GM13977 (cell line): ENCODE measurements around the gene GALNT9.
"Not testable (repeated sequence)": the region's sequence is repeated elsewhere in the genome, so short reads cannot be mapped to it uniquely, and the experiment has no call there.

Experiments used
- DNase-seq: peaks from one replicate; pipeline ENCODE4 v3.0.0; 2012; ENCODE audit warnings: low spot score
- CTCF ChIP-seq: IDR thresholded peaks from 2 replicates; pipeline ENCODE4 v1.5.1; 2012; ENCODE audit warnings: mild to moderate bottlenecking, control low read depth; ENCODE audit not compliant: insufficient read depth; ENCODE audit errors: extremely low read depth, missing control alignments
- in situ Hi-C: fragments of 300-500 bp; cut with MboI; formaldehyde crosslinking; loops from one replicate; pipeline ENCODE4 v1.12.0; 2022; ENCODE audit warnings: low sequenced_read_pairs, low pct_unique_long_range_greater_than_20kb, mixed read lengths, inconsistent platforms; ENCODE audit not compliant: unreplicated experiment

GALNT9 gene

GRCh38 chr12:132307976-132308852, 21.2 kb downstream of the GALNT9 start:
- no peak for TF ChIP-seq CTCF
- in situ Hi-C loops: no loop called here
- DNase-seq: no peak

GRCh38 chr12:132306885-132307191, 22.6 kb downstream of the GALNT9 start:
- DNase-seq: no peak
- in situ Hi-C loops: no loop called here

GRCh38 chr12:132305991-132306884, 23.2 kb downstream of the GALNT9 start:
- in situ Hi-C loops: no loop called here
- no peak for TF ChIP-seq CTCF
- no peak for DNase-seq

More at GRCh38 chr12:132306885-132307191, 22.6 kb downstream of the GALNT9 start:
- no peak for TF ChIP-seq CTCF

- no peak for TF ChIP-seq CTCF
- no peak for DNase-seq
- in situ Hi-C loops: no loop called here
Observed at GRCh38 chr12:132305560-132305966, 23.8 kb downstream of the GALNT9 start.

GRCh38 chr12:132304866-132305265, 24.5 kb downstream of the GALNT9 start:
- DNase-seq, in situ Hi-C loops: not testable (repeated sequence)

- in situ Hi-C loops, DNase-seq: not testable (repeated sequence)
Observed at GRCh38 chr12:132303853-132304373, 25.5 kb downstream of the GALNT9 start.

GRCh38 chr12:132302466-132303358, 26.7 kb downstream of the GALNT9 start:
- in situ Hi-C loops: no loop called here
- no peak for DNase-seq
- TF ChIP-seq CTCF: no peak
